SU-DHL-6 (cell line): ENCODE results near the gene CCDC9B.

Experiments used
- EZH2phosphoT487 ChIP-seq: fragments of 200-600 bp; sonication (generic), shearing (Covaris generic); conservative IDR thresholded peaks from 2 replicates; pipeline ENCODE4 v1.6.1; 2018; ENCODE audit warnings: mild to moderate bottlenecking, antibody characterized with exemption, low read length, moderate library complexity, mixed read lengths
- TF ChIP-seq, protein P1 (sequence below): fragments of 200-600 bp; sonication (generic); IDR thresholded peaks from one replicate; pipeline ENCODE4 v1.5.1; 2017; ENCODE audit warnings: antibody characterized with exemption, mild to moderate bottlenecking, low read length, moderate library complexity; ENCODE audit not compliant: insufficient read depth, poor library complexity, severe bottlenecking

DNA sequence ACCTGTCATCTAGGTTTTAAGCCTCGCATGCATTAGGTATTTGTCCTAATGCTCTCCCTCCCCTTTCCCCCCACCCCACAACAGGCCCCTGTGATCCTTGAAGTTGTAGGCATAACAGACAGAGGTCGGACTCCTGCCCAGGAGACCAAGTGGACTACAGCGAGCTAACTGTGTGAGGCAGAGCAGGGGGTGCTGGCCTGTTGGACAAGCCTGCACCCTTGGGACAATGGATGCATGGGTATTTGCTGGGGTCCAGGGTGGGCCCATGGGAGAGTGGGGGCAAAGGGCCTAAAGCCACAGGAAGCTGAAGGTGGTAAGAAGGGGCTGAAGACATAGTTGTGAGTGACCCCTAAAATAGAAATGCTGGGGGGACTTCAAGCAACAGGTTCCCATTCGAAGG lies 35.5 kb downstream of the CCDC9B start:
- TF ChIP-seq, protein P1, sequence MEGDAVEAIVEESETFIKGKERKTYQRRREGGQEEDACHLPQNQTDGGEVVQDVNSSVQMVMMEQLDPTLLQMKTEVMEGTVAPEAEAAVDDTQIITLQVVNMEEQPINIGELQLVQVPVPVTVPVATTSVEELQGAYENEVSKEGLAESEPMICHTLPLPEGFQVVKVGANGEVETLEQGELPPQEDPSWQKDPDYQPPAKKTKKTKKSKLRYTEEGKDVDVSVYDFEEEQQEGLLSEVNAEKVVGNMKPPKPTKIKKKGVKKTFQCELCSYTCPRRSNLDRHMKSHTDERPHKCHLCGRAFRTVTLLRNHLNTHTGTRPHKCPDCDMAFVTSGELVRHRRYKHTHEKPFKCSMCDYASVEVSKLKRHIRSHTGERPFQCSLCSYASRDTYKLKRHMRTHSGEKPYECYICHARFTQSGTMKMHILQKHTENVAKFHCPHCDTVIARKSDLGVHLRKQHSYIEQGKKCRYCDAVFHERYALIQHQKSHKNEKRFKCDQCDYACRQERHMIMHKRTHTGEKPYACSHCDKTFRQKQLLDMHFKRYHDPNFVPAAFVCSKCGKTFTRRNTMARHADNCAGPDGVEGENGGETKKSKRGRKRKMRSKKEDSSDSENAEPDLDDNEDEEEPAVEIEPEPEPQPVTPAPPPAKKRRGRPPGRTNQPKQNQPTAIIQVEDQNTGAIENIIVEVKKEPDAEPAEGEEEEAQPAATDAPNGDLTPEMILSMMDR = no peak
- TF ChIP-seq EZH2phosphoT487 = no peak
